ENCODE measurements around the gene SPATS2.

- TF ChIP-seq SUZ12 (IDR thresholded peaks at IDR 0.05; ENCODE audit: extremely low read depth, insufficient read depth, insufficient read length): no peak
- no peak for TF ChIP-seq YY1 (IDR thresholded peaks at IDR 0.05; ENCODE audit: insufficient read depth, insufficient read length)
Observed at GRCh38 chr12:49552014-49552413, 184.8 kb downstream of the SPATS2 start.
